ENCODE measurements around the gene RUFY1. TPM values are rescaled to one million over a fixed set of nuclear protein-coding genes. Genes with fewer than 3 reads are reported as not detected.

Gene RUFY1
- total and polyA plus RNA-seq, 10 of the 15 experiments (the other 5 are each of a cell fraction or from before 2014, with no cell fraction given): 5.7 to 36.3 (median 24.5) TPM

DNA sequence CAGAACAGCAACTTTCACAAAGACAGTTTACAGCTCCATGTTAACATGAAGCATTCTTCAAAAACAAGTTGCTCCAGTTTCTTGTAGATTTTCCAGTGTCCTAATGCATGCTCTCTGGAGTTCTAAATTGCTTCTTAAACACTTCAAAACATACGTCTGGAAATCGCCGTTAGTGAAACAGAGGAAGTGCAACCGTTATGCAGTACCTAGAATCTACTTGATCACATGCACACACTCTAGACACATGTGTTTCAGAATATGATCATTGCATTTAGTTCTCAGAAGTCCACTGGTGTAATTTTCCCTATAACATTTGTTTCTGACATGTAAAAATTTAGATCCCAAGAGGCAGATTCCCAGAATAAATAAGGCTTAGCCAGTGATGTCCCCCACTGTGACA, 41.1 kb upstream of the RUFY1 start:
- Histone ChIP-seq H3K9me3 (replicated peaks; ENCODE audit: control insufficient read depth, insufficient read depth, low read length) (no peaks in the 10 kb centered on the region), H3K9ac (ENCODE audit: control insufficient read depth, insufficient read depth, low read length) (no peak overlapping the region), H3K4me1 (ENCODE audit: control insufficient read depth, insufficient read depth, low read length) (no peaks in the 10 kb centered on the region), H3K4me2 (ENCODE audit: control insufficient read depth, insufficient read depth) (no peak overlapping the region), H3K27ac (ENCODE audit: control insufficient read depth, insufficient read depth) (no peak overlapping the region), H3K4me3 (no peak overlapping the region), H3K79me2 (ENCODE audit: control insufficient read depth, insufficient read depth, low read length) (no peaks in the 10 kb centered on the region), H2AFZ (ENCODE audit: control insufficient read depth, low read depth, low read length) (no peak overlapping the region), H3K36me3 (ENCODE audit: control insufficient read depth in 2 of 2, insufficient read depth in 2 of 2, low read length in 1 of 2) (no peaks in the 10 kb centered on the region), H3K27me3 (replicated peaks in 1 of 2; ENCODE audit: control insufficient read depth in 2 of 2, insufficient read depth in 2 of 2, low read length in 1 of 2) (no peaks in the 10 kb centered on the region), H4K20me1 (ENCODE audit: control insufficient read depth, insufficient read depth) (no peaks in the 10 kb centered on the region)
- 1% methylated on average over 4 of the region's 4 CpGs for WGBS (ENCODE audit: insufficient coverage, insufficient replicate concordance, low lambda C conversion rate, missing lambda C conversion rate)
- FAIRE-seq (peak; percentile 87), ATAC-seq (no peak), DNase-seq (ENCODE audit: low read depth, low spot score) (no peak)
- in situ Hi-C loops (cut with MboI) (no loop called here), intact Hi-C loops (cut with micrococcal nuclease; ENCODE audit: unreplicated experiment) (no loop called here)
- ChIA-PET CTCF (no interaction called here), POLR2A (no interaction called here), RAD21 (ENCODE audit: unreplicated experiment) (no interaction called here), SMC1A (ENCODE audit: uncharacterized antibody, unreplicated experiment) (no interaction called here)
- TF ChIP-seq BHLHE40 (IDR thresholded peaks at IDR 0.05; ENCODE audit: borderline replicate concordance in 1 of 2, low read depth in 2 of 2, low read length in 1 of 2) (no peak), SPI1 (IDR thresholded peaks at IDR 0.05; ENCODE audit: borderline replicate concordance, insufficient read depth, low read depth, low read length) (peak; percentile 59)
- no TSS peak for BruUV-seq (replicated peaks)

DNA sequence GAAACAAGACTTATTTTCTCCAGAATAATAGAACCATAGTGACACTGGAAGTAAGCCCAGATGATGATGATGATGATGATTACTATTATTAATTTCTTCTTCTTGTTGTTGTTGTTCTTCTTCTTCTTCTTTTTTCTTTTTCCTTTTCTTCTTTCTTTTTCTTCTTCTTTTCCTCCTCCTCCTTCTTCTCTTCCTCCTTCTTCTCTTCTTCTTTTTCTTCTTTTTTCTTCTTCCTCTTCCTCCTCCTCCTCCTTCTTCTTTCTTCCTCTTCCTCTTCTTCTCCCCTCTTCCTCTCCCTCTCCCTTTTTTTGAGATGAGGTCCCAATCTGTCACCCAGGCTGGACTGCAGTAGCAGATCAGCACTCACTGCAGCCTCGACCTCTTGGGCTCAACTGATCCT, 40.5 kb upstream of the RUFY1 start:
- no TSS peak for BruUV-seq (replicated peaks)
- no peak overlapping the region for H3K9ac ChIP-seq (ENCODE audit: control insufficient read depth, insufficient read depth, low read length)
- ChIA-PET POLR2A (no interaction called here), SMC1A (ENCODE audit: uncharacterized antibody, unreplicated experiment) (no interaction called here), CTCF (no interaction called here), RAD21 (ENCODE audit: unreplicated experiment) (no interaction called here)
- FAIRE-seq (no peak), DNase-seq (ENCODE audit: low read depth, low spot score) (no peak), ATAC-seq (no peak)
- H4K20me1 ChIP-seq (ENCODE audit: control insufficient read depth, insufficient read depth): no peaks in the 10 kb centered on the region
- H3K36me3 ChIP-seq (ENCODE audit: control insufficient read depth in 2 of 2, insufficient read depth in 2 of 2, low read length in 1 of 2): no peaks in the 10 kb centered on the region
- H3K27ac ChIP-seq (ENCODE audit: control insufficient read depth, insufficient read depth): no peak overlapping the region
- H3K27me3 ChIP-seq (replicated peaks in 1 of 2; ENCODE audit: control insufficient read depth in 2 of 2, insufficient read depth in 2 of 2, low read length in 1 of 2): no peaks in the 10 kb centered on the region
- TF ChIP-seq SUPT20H (IDR thresholded peaks at IDR 0.05; ENCODE audit: borderline replicate concordance, control insufficient read depth, low read depth, low read length): no peak
- TF ChIP-seq CHD1 (IDR thresholded peaks at IDR 0.05; ENCODE audit: low read depth, low read length): no peak
- TF ChIP-seq SRF (IDR thresholded peaks at IDR 0.05; ENCODE audit: low read depth in 2 of 2, low read length in 2 of 2): no peak
- TF ChIP-seq, protein P1, sequence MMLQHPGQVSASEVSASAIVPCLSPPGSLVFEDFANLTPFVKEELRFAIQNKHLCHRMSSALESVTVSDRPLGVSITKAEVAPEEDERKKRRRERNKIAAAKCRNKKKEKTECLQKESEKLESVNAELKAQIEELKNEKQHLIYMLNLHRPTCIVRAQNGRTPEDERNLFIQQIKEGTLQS (IDR thresholded peaks at IDR 0.05; ENCODE audit: borderline replicate concordance, extremely low read depth, low read depth, low read length): no peak
- TF ChIP-seq, protein P2, sequence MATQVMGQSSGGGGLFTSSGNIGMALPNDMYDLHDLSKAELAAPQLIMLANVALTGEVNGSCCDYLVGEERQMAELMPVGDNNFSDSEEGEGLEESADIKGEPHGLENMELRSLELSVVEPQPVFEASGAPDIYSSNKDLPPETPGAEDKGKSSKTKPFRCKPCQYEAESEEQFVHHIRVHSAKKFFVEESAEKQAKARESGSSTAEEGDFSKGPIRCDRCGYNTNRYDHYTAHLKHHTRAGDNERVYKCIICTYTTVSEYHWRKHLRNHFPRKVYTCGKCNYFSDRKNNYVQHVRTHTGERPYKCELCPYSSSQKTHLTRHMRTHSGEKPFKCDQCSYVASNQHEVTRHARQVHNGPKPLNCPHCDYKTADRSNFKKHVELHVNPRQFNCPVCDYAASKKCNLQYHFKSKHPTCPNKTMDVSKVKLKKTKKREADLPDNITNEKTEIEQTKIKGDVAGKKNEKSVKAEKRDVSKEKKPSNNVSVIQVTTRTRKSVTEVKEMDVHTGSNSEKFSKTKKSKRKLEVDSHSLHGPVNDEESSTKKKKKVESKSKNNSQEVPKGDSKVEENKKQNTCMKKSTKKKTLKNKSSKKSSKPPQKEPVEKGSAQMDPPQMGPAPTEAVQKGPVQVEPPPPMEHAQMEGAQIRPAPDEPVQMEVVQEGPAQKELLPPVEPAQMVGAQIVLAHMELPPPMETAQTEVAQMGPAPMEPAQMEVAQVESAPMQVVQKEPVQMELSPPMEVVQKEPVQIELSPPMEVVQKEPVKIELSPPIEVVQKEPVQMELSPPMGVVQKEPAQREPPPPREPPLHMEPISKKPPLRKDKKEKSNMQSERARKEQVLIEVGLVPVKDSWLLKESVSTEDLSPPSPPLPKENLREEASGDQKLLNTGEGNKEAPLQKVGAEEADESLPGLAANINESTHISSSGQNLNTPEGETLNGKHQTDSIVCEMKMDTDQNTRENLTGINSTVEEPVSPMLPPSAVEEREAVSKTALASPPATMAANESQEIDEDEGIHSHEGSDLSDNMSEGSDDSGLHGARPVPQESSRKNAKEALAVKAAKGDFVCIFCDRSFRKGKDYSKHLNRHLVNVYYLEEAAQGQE (IDR thresholded peaks at IDR 0.05; ENCODE audit: low read depth, low read length): no peak
- TF ChIP-seq SUZ12 (IDR thresholded peaks at IDR 0.05; ENCODE audit: unreplicated experiment): no peak
- TF ChIP-seq MTA3 (IDR thresholded peaks at IDR 0.05; ENCODE audit: borderline replicate concordance, low read length): no peak
- TF ChIP-seq EZH2 (IDR thresholded peaks at IDR 0.05; ENCODE audit: borderline replicate concordance, control insufficient read depth, low read depth, low read length): no peak
- TF ChIP-seq CEBPB (IDR thresholded peaks at IDR 0.05; ENCODE audit: borderline replicate concordance in 1 of 2, low read depth in 2 of 2, low read length in 2 of 2): no peak
- TF ChIP-seq CBFB (IDR thresholded peaks at IDR 0.05; ENCODE audit: low read depth): no peak
- in situ Hi-C loops (cut with MboI) (no loop called here), intact Hi-C loops (cut with micrococcal nuclease; ENCODE audit: unreplicated experiment) (no loop called here)
- H3K4me2 ChIP-seq (ENCODE audit: control insufficient read depth, insufficient read depth): no peak overlapping the region
- 14% methylated on average over 1 of the region's 1 CpG for WGBS (ENCODE audit: insufficient coverage, insufficient replicate concordance, low lambda C conversion rate, missing lambda C conversion rate)
- H3K4me1 ChIP-seq (ENCODE audit: control insufficient read depth, insufficient read depth, low read length): no peaks in the 10 kb centered on the region
- no peak overlapping the region for H2AFZ ChIP-seq (ENCODE audit: control insufficient read depth, low read depth, low read length)
- no peaks in the 10 kb centered on the region for H3K9me3 ChIP-seq (replicated peaks; ENCODE audit: control insufficient read depth, insufficient read depth, low read length)
- H3K79me2 ChIP-seq (ENCODE audit: control insufficient read depth, insufficient read depth, low read length): no peaks in the 10 kb centered on the region
- H3K4me3 ChIP-seq: no peak overlapping the region

Measured in GM12878 (cell line).